T-helper 1 cell treated with Interleukin-12 subunit alpha and Interleukin-12 subunit beta and Interleukin-4 antibody, amounts not matched to agents 30 ng/mL and 1 ng/mL, for 36 hours (primary cell): ENCODE measurements around the gene ZC3HAV1. TPM values are rescaled to one million over a fixed set of nuclear protein-coding genes. Genes with fewer than 3 reads are reported as not detected.

Experiments
- intact Hi-C: fragments of 100-400 bp; cut with micrococcal nuclease; formaldehyde crosslinking; loops from one replicate; pipeline ENCODE4 v1.15.1; 2024
- total RNA-seq: library from RNA; stranded (reverse); gene quantifications from 2 replicates; pipeline ENCODE4 v1.2.3, GENCODE V29; 2022

ZC3HAV1 gene
- total RNA-seq, 1 donor from 2014 or later, result 131 TPM

DNA sequence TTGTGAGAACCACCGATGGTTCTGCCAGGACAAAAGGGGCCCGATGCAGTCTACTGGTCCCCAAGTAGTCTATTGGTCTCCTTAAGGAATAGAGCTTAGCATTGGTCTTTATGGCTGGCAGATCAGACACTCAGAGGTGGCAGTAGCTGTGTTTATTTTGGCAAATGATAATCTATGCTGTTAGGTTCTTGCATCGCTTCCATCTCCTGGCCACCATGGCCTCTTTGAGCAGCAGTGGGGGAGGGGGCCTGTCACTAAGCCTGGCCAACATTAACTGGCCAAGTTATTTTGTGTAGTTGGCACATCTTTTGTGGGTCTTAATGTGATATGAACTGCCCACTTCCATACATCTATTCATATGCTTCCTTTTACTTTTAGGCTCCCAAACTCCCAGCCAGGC, 4.5 kb upstream of the ZC3HAV1 start:
- intact Hi-C loops, result no loop called here

- intact Hi-C loops, result no loop called here
Observed at GRCh38 chr7:139112741-139113250, 3.3 kb upstream of the ZC3HAV1 start.

DNA sequence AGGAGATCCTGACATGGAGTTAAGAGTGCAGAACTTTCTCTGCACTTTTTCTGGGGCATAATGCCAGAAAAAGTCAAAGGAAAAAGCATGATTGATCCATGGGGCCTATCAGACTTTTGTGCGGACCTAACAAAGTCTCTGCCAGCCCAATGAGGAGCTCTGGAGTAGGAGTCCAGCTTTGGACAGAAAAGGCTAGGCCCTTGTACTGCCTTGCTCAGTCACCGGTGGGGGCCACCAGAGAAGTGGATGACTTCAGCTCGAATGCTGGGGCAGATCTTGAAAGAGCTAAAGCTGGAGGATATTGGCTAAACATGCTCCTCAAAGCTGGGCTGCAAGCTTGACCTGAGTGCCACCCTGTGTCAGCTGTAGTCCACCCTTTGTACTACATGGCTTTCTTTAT, 2.8 kb upstream of the ZC3HAV1 start:
- intact Hi-C loops, result no loop called here

- intact Hi-C loops, result no loop called here
Observed at GRCh38 chr7:139111811-139112301, 2.3 kb upstream of the ZC3HAV1 start.

GRCh38 chr7:139111147-139111546, 1.6 kb upstream of the ZC3HAV1 start:
- intact Hi-C loops, result no loop called here

DNA sequence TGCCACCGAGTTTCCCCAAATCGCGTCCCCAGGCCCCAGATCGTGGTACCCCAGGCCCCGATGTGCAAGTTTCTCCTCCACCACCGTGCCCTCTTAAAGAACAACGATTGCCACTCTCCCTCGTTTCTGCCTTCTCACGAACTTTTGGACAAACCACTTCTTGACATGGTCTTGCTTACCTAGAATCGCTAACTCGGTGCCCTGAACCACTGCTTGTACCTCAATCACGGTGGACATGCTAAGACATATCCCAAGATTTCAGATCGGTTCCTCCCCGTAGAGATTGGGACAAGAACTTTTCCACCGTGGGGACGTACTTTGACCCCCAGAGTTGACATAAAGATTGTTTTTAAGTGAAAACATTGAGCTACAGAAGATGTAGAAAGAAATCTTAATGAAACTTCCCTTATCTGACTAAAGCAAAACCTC, 477 bp upstream of the ZC3HAV1 start:
- intact Hi-C loops, result loop anchor here (1.0 to 10.0 kb wide), 13 partner anchors 8 to 1815 kb away; partner anchors contain the start of genes BRAF, CREB3L2, KDM7A and TRIM24

DNA sequence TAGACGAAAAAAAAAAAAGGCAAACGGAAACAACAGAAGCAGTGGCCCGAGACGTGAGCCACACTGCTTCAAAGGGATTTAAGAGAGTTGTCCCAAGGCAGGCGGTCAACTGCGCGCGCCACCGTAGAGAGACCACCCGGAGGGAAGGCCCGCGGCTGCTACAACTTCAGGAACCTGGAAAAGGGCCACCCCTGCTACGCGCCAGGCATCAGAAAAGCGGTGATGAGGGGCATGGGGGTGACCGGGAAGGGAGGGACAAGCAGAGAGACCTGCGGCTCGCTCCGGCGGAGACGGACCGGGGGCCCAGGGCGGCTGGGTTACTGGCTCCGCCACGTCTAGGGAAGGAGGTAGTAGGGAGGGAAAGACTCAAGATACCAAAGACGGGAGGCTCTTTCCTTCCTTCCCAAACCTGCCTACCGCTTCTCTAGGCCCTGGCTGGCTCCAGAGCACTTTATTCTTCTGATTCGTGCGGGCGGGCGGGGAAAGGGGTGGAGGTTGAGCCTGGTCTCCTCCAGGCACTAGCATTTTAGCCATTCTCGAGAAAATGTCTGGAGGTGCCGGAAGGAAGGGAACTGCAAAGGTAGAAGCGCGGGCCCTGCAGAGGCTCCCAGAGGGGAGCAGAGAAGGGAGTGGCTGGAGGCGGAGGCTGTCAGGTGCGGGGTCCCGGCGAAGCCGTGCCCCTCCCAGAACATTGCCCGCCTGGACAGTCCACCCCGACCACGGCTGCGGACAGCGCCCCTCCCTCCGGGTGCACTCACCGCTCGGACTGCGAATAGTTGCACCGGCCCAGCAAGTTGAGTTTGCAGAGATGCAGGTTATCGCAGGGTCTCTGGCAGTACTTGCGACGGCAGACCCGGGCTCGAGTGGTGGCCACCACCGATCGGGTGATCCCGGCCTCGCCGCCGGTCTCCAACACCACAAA, 993 bp downstream of the ZC3HAV1 start:
- intact Hi-C loops, result loop anchor here (1.0 to 10.0 kb wide), 13 partner anchors 8 to 1816 kb away; partner anchors contain the start of genes BRAF, CREB3L2, KDM7A and TRIM24

DNA sequence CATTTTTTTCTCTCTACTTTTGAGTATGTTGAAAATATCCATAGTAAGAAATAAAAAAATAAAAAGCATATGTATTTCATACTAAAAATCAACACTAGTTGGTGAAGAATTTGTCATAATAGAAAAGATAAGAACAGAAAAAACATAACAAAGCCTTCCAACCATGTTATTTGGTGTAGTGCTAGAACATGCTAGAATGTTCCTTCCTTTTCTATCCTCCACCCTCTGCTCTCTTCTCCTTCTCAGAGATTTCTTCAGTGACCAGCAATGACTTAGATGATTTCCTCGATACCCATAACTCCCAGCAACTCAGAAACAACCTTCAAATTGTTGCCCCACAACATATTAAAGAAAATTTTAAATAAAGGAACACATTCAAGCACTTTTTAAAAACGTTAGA, 2.6 kb downstream of the ZC3HAV1 start:
- intact Hi-C loops, result loop anchor here (5.0 to 10.0 kb wide), 2 partner anchors 1070 to 1818 kb away; partner anchors contain the start of genes BRAF and KDM7A

DNA sequence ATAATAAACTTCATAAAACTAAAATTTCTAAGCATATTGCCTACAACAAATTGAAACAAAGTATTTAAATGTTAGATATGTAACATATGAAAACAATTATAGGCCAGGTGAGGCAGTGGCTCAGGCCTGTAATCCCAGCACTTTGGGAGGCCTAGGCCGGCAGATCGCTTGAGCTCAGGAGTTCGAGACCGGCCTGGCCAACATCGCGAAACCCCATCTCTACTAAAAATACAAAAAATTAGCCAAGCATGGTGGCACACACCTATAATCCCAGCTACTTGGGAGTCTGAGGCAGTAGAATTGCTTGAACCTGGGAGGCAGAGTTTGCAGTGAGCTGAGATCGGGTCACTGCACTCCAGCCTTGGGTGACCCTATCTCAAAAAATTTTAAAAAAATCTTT, 3.3 kb downstream of the ZC3HAV1 start:
- intact Hi-C loops, result loop anchor here (5.0 to 10.0 kb wide), 2 partner anchors 1071 to 1819 kb away; partner anchors contain the start of genes BRAF and KDM7A

DNA sequence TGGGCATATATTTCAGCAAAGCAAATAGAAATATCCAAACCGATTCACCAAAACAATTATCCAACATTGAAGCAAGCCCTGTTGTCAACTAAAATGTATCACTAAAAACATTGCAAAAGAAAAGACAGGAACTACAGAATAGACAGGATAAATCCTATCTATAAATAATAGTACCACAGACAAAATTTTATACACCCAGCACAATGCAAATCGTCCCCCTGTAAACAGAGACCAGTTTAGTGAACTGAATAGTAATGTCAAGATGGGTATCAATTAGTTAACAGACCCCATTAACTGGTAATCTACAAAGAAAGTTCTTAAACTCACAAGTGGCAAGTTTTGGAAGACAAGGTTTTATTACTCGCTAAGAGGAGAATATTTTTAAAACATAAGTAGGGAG, 4.0 kb downstream of the ZC3HAV1 start:
- intact Hi-C loops, result loop anchor here (5.0 to 10.0 kb wide), 2 partner anchors 1072 to 1819 kb away; partner anchors contain the start of genes BRAF and KDM7A

GRCh38 chr7:139104091-139104450, 5.4 kb downstream of the ZC3HAV1 start:
- intact Hi-C loops, result loop anchor here (1.0 to 10.0 kb wide), 2 partner anchors 9 to 1821 kb away; partner anchors contain the start of gene BRAF

- intact Hi-C loops, result loop anchor here (10.0 kb wide), 1 partner anchor 1822 kb away; the partner anchor contains the start of gene BRAF
Observed at GRCh38 chr7:139103057-139103815, 6.3 kb downstream of the ZC3HAV1 start.

- intact Hi-C loops, result loop anchor here (10.0 kb wide), 1 partner anchor 1823 kb away; the partner anchor contains the start of gene BRAF
Observed at GRCh38 chr7:139101637-139102158, 7.8 kb downstream of the ZC3HAV1 start.

- intact Hi-C loops, result loop anchor here (5.0 kb wide), 2 partner anchors 637 to 1378 kb away; partner anchors contain the start of genes MKRN1 and TRIM24
Observed at GRCh38 chr7:139099172-139099947, 10.2 kb downstream of the ZC3HAV1 start.

- intact Hi-C loops, result loop anchor here (1.0 to 5.0 kb wide), 9 partner anchors 9 to 1382 kb away; partner anchors contain the start of genes MKRN1, TRIM24, UBN2 and ZC3HAV1
Observed at GRCh38 chr7:139095194-139095659, 14.3 kb downstream of the ZC3HAV1 start.

- intact Hi-C loops, result loop anchor here (1.0 to 5.0 kb wide), 4 partner anchors 8 to 968 kb away; partner anchors contain the start of gene PARP12
Observed at GRCh38 chr7:139094596-139094995, 14.9 kb downstream of the ZC3HAV1 start.

- intact Hi-C loops, result loop anchor here (1.0 to 5.0 kb wide), 4 partner anchors 8 to 968 kb away; partner anchors contain the start of gene PARP12
Observed at GRCh38 chr7:139094030-139094429, 15.5 kb downstream of the ZC3HAV1 start.

GRCh38 chr7:139093512-139093911, 16.0 kb downstream of the ZC3HAV1 start:
- intact Hi-C loops, result loop anchor here (5.0 kb wide), 1 partner anchor 969 kb away; the partner anchor contains the start of gene PARP12

DNA sequence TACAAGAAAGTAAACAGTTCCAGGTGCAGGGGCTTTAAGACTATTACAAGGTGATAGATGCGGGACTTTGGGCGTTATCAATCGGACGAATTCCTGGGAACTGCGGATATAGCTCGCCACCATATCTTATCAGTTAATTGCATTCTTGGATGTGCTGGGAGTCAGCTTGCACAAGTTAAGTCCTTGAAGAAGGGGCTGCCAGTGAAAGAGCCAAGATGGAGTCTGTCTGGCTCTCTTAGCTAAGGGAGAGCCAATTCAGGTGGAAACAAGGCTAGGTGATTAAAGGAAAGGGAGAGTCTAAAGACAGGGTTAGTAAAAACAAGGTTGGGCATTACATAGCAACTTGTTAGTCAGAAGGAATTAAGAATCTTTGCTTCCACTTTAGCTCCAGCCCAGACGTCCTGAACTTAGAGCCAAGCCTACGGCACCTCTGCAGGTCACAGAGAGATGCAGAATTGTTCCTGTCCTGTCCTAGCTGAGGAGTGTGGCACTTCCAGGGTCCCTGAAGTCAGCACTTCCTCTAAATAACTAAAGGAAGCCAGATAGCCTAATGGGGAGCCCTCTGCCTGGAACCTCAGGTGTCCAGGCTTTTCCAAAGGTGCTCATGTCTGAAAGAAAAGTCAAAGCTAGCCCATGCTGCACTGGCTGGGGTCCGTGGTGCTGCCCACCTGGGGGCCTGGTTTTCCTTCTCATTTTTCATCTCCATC, 17.3 kb downstream of the ZC3HAV1 start:
- intact Hi-C loops, result loop anchor here (5.0 kb wide), 1 partner anchor 970 kb away; the partner anchor contains the start of gene PARP12
